Body of pancreas (tissue), 4 donors: ENCODE measurements around the gene TLR7.

ENCODE experiments used
- CTCF ChIP-seq, 7 experiments: fragments of 450-650 bp in 4 of 7; fragments of 200-600 bp in 3 of 7; sonication (generic) in 3 of 7; IDR thresholded peaks; one replicate each; pipeline ENCODE4 v1.5.1; 2016 to 2019; ENCODE audit warnings: antibody characterized with exemption in 7 of 7
- POLR2A ChIP-seq, 3 donors: fragments of 450-650 bp; IDR thresholded peaks; one replicate each; pipeline ENCODE4 v1.6.1; 2016; ENCODE audit warnings: antibody characterized with exemption in 3 of 3, mild to moderate bottlenecking in 2 of 3

- TF ChIP-seq POLR2A (IDR thresholded peaks at IDR 0.05) (no peak), CTCF (IDR thresholded peaks at IDR 0.05) (no peak)
These were observed 24.3 kb downstream of the TLR7 start for GRCh38 chrX:12891171-12891570.
